ENCODE results near the gene TRPM3.

GRCh38 chr9:70883056-70883455, 238.4 kb downstream of the TRPM3 start:
- no peak for TF ChIP-seq POLR2A (IDR thresholded peaks at IDR 0.05)
- TF ChIP-seq, protein P1, sequence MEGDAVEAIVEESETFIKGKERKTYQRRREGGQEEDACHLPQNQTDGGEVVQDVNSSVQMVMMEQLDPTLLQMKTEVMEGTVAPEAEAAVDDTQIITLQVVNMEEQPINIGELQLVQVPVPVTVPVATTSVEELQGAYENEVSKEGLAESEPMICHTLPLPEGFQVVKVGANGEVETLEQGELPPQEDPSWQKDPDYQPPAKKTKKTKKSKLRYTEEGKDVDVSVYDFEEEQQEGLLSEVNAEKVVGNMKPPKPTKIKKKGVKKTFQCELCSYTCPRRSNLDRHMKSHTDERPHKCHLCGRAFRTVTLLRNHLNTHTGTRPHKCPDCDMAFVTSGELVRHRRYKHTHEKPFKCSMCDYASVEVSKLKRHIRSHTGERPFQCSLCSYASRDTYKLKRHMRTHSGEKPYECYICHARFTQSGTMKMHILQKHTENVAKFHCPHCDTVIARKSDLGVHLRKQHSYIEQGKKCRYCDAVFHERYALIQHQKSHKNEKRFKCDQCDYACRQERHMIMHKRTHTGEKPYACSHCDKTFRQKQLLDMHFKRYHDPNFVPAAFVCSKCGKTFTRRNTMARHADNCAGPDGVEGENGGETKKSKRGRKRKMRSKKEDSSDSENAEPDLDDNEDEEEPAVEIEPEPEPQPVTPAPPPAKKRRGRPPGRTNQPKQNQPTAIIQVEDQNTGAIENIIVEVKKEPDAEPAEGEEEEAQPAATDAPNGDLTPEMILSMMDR (IDR thresholded peaks at IDR 0.05) = no peak
